Inflammatory macrophage (primary cell): ENCODE results near the gene FRS2.
"Not testable (repeated sequence)": the region's sequence is repeated elsewhere in the genome, so short reads cannot be mapped to it uniquely, and the experiment has no call there.

Experiments
- DNase-seq, 2 donors: peaks; one replicate each; pipeline ENCODE4 v3.0.0-alpha.2; 2020 to 2022

The FRS2 gene

DNA sequence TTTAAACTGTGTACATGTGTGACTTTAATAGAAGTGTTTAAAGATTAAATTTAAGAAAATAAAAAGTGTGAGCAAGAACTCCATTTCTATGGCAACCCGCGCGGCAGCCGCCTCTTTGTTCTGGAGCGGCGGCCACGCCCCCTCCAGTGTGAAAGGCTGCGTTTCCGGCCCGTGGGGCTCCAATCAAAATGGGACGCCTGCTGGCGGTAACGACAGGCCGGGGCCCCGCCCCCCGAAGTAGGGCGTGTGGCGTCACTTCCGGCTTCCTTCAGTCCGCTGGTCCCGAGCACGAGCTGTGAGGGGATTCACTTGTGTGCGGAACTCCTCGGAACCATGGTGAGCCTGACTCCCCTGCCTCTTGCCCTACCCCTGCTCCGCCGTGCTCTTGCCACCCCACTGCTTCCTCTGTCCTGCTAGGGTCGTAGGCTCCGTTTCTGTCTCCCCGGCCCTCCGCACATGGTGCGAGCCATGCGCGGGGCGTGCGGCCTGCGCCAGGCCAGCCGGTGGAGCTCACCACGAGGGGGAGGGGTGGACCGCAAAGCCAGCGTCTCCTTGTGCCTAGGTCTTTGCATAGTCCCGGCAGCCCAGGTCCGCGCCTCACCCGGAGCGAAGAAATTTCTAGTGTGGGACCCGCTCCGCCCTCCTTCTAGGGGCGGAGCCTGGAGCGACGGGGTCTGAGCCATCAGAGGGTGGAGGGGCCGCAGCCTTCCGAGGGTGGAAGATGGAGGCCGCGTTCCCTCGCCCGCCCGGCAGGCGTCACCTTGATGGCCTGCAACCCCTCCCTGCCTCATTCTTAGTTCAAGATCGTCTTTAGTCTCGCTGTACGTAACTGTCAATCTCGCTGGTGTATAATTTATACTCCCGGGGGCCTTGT is 115.2 kb downstream of the FRS2 start, which contains the start of gene CCT2:
TSS of gene CCT2 (plus strand) at position 271 of the 874 bp plus-strand sequence. CDS start at position 334, 63 bp downstream.
- peak; percentile 96 to 97 for DNase-seq

DNA sequence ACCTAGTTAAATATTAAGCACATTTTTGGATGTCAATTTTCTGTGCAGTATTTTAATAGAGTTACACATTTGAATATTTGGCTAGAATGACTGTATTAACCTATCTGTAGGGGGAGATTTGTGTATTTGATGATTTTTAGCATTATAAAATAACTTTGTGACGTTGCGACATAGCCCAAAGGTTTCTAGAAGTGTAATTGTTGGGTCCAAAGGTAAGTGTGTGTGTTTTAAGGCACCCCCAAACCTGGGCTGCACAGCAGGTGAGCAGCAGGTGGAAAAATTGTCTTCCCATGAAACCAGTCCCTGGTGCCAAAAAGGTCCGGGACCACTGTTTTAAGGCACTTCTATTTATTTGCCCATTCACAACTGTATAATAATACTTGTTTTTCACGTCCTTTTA is 118.3 kb downstream of the FRS2 start:
- DNase-seq: no peak

DNA sequence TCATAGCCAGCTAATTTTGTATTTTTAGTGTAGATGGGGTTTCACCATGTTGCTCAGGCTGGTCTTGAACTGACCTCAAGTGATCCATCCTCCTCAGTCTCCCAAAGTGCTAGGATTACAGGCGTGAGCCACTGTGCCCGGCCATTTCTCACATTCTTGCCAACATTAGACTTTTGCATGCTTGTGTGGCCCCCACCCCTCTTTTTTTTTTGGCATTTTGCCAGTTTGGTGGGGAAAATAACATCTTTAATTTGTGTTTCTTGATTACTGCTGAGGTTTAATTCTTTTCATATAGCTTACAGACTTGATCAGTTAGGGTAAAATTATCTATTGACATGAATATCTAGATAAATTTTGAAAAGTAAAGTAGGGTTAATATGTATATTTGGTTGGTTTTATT is 118.9 kb downstream of the FRS2 start:
- DNase-seq: no peak

DNA sequence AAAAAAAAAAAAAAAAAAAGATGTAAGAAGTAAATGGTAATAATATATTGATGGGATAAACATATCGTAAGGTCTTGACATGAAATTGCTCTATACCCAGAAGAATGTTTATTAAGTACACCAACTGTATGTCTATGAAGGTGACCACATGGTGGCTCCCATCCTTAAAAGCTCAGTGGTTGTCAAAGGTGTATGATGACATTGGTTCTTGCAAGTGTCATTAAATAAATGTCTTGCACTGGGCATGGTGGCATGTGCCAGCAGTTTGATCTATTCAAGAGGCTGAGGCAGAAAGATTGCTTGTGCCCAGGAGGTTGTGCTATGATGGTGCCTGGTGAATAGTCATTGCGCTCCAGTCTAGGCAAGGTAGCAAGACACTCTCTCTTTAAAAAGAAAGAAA is 125.5 kb downstream of the FRS2 start:
- no peak for DNase-seq

DNA sequence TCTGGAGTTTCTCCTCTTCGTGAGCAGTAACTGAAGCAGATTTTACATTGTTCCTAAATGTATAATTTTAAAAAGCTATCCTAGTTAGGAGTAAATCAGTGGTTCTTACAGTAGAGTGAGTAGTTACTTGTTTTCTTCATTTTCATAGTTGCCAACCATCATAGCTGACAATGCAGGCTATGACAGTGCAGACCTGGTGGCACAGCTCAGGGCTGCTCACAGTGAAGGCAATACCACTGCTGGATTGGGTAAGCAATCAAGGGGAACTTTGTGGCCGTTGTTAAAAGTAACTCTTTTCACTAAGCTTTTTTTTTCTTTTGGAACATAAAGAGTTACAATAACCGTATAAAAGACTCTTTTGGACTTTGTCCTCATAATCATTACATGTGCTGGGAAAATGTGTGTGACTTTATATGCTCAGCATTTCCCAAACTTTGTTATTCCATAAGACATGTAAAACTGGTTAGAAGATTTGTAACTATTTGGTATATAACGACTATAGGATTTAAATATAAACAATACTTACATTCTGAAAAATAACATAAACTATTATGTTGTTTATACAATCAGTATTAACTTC is 128.1 kb downstream of the FRS2 start:
- no peak for DNase-seq

DNA sequence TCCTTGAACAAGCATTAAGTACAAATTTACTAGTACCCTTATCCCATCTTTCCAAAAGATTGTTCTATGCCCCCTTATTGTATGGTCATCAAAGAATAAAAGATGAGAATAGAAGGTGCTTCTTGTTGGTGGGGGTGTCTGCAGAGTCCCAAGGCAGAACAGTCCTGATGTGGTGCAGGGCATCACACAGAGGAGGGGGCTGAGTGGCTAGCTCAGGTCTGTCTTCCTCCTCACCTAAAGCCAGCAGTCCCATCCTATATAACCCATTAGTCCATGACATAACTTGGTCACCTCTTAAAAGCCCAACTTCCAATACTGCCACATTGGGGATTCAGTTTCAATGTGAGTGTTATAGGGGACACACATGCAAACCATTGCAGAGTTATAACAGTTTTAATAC is 130.6 kb downstream of the FRS2 start:
- no peak for DNase-seq

DNA sequence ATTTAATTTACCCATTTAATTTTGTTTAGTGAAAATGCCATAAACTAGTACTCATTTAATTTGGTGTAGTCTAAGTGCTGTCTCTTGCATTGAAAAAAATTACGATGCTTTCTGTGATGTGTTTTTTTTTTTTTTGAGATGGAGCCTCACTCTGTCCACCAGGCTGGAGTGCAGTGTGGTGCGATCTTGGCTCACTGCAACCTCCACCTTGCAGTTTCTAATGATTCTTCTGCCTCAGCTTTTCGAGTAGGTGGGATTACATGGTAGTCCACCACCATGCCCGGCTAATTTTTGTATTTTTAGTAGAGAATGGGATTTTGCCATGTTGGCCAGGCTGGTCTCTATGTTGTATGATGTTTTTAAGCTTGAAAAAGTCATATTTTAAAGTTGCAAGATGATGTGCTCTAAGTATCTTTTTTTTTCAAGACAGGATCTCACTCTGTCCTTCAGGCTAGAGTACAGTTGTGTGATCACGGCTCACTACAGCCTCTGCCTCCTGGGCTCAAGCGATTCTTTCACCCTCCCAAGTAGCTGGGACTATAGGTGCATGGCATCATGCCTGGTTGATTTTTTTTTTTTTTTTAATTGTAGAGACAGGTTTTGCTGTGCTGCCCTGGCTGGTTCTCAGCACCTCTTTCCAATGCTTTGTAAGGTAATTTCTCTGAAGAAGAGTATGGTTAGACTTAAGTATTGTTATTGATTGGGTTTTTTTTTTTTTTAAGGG is 131.9 kb downstream of the FRS2 start:
- no peak for DNase-seq

DNA sequence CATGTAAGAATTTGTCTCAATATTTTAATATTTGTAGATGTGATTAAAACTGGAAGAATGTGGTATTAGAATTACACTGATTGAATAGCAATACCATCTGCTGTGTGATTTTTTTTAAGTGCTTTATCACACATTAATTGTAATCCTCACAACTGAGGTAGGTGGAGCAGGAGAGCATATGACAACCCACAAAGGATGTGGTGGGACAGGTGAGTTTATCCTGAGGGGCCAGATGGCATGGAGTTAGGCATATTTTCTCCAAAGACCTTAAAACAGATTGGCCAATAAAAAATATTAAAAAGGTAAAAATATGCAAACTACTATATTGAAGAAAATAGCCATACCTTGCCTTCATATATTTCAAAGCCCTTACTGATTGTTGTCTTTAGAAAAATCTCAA is 132.8 kb downstream of the FRS2 start:
- DNase-seq: no peak

DNA sequence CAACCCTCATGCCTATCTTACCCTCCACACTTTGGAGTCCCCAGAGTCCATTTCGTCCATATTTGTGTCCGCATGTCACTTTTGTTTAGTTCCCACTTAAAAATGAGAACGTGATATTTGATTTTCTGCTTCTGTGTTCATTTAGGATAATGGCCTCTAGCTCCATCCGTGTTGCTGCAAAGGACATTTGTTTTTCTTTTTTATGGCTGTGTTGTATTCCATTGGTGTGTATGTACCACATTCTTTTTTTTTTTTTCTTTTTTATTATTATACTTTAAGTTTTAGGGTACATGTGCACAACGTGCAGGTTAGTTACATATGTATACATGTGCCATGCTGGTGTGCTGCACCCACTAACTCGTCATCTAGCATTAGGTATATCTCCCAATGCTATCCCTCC is 133.4 kb downstream of the FRS2 start:
- not testable (repeated sequence) for DNase-seq

DNA sequence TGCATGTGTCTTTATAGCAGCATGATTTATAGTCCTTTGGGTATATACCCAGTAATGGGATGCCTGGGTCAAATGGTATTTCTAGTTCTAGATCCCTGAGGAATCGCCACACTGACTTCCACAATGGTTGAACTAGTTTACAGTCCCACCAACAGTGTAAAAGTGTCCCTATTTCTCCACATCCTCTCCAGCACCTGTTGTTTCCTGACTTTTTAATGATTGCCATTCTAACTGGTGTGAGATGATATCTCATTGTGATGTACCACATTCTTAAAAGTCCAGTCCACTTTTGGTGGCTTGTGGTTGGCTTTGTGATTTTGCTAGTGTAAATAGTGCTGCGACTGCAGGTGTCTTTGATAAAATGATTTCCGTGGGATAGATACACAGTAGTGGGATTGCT is 134.1 kb downstream of the FRS2 start:
- DNase-seq: not testable (repeated sequence)

DNA sequence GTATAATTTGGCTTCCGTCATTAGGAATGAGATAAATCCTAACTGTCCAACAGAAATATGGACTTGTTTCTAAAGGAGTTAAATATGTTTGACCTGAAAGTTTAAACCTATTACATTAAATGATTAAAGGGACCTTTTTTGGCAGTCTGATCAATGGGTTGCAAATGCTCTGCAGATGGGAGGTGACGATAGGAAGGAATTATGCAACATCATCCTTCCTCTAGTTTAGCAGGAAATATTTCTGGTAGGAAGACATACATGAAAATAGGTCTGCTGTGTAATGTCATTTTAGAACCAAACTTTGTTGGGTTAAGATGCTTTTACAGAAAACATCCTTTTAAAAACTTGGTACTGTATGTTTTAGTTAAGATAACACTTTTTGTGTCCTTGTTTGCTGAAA is 137.9 kb downstream of the FRS2 start:
- no peak for DNase-seq

DNA sequence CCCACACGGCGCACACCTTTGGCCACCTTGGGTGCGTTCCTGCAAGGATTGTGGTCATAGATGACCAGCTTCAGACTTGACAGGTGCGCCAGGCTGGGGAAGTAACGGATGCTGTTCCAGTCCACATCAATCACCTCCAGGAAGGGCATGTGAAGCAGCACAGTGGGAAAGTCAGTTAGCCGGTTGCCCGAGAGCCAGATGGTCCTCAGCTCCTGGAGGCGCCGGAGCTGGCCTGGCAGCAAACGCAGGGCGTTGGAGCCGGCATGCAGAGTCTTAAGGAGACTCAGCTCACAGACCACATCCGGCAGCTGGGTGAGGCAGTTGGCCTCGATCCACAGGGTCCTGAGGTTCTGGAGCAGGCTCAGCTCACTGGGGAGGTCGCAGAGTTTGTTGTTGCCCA is 139.9 kb downstream of the FRS2 start:
- DNase-seq: no peak

DNA sequence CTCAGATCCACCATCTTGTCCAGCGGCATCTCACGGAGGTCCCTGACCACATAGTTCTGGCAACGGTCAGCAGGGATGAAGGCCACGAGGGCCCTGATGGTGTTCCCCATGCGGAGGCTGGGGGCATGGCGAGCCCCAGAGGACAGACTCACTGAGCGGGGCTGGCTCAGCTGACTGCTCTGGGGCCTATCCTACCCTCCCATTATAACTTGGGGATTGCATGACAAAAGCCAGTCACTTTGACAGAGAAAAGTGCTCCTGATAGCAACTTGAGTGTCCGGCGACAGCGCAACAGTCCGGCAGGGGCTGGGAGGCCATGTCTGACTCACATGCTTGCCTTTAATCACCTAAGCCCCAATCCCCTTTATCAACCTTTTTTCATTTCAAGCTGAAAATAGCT is 140.5 kb downstream of the FRS2 start, which contains the start of gene LRRC10:
TSS of gene LRRC10 (minus strand) at position 179 of the 400 bp plus-strand sequence. CDS start at position 110, 69 bp downstream.
- no peak for DNase-seq

DNA sequence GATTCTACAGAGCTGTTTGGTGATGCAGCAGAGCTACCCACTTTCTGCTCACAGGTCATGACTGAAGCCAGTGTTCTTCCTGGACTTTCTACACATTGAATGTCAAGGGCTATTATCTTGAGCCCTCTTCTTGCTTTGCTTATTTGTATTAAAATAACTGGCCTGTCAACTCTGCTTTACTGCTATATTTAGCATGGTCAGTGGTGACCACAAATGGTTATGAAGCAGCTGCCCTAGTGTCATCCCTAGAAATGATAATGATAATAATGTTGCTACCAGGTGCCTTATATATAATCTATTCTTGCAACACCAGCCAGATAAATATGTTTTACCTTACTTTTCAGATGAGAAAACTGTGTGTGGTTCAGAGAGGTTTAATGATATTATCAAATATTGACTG is 143.2 kb downstream of the FRS2 start:
- no peak for DNase-seq

DNA sequence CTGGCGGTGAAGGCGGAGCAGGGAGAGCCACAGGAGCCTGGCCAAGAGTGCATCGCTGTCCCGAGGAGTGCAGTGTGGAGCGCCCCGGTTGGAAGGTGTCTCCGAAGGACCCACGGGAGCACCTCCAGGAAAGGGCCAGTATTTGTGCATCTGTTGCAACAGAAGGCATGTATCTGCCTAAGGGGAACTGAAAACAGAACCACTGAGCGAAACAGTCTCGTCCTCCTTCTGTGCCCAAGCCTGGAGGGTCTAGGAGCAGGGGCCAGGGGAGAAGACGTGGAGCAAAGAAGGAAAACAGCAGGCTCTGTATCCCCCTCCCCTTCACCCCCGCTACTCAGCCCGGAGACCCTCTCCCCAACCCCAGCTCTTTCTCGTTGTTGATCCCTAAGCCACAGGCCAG is 145.8 kb downstream of the FRS2 start:
- peak in 1 of 2 donors; percentile 6 for DNase-seq

DNA sequence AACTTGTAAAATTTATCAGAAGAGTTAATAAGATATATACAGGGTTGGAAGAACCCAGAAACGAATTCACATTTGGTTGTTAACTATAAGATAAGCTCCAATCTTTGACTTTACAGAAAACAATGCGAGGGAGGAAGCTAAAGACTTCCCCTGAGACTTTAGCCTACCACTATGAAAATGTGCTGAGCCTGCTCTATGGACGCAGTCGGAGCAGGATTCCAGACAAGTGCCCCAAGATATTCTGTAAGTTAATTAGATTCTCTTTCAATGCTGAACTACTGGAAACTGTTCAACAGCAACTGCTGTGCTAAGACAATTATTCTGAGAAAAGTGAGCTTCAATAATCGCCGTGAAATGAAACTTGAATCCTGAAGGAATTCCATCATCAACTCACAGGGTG is 148.9 kb downstream of the FRS2 start:
- no peak for DNase-seq

DNA sequence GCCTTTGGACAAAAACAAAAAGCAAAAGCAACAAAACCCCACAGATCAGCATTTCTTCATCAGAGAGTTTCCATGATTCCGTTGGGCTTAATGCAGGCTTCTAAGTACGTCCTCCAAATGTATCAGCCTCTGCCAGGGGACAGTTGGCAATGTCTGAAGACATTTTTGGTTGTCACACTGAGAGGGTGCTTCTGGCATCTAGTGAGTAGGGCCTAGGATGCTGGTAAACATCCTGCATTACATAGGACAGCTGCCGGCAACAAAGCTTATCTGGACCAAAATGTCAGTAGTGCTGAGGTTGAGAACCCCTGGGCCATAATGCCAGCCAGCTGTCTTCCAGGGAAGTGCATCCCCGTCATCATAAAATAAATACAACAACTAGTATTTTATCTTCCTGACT is 149.9 kb downstream of the FRS2 start:
- DNase-seq: no peak

DNA sequence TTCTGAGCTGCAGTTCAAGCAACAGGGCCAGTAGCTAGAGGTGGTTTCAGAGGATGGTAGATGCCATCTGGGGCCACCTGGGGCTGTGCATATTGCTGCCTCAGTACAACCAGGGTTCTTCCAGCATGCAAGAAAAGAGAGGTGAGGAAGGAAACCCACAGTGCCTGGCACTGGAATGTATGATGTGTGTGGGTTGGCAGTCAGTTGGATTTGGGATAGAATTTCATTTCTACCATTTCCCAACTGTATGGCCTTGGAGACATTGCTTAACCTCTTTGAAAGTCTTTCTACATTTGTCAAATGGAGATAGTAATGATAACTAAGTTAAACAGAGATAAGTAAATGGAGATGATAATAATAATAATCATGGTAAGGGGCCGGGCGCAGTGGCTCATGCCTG is 150.7 kb downstream of the FRS2 start:
- no peak for DNase-seq

DNA sequence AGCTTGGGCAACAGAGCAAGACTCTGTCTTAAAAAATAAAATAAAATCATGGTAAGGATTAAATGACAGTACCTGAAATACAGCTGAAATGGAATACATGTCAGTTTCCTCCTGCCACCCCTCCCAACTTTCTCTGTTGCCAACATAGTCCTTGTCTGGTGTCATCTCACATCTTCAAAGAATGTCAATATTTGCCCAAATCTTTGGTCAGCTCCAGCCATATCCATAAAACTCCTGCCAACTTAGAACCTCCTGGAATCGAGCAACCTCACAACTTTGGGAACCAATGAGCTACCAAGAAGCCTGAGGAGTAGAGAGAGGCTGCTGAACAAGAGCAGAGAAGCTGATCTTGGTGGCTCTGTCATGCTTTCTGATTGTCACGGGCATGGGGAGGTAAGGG is 151.4 kb downstream of the FRS2 start:
- DNase-seq: no peak

DNA sequence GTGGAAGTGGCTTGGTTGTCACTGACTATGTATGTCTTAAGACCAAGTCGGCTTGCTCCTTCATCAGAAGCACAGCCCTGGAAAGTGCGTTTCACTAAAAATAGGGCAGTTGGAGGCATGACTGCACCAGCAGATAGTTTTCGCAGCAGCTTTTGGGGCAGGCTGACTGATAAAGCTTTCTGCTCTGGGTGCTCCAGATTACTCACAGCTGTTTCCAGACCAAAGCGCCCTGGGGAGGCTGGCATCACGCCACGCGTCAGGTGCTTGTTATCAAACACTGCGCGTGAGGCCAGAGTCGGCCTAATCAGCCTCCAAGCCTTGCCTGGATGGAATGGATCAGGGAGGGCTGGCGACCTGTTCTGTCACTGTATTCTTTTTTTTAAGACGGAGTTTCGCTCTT is 153.8 kb downstream of the FRS2 start:
- DNase-seq: no peak

DNA sequence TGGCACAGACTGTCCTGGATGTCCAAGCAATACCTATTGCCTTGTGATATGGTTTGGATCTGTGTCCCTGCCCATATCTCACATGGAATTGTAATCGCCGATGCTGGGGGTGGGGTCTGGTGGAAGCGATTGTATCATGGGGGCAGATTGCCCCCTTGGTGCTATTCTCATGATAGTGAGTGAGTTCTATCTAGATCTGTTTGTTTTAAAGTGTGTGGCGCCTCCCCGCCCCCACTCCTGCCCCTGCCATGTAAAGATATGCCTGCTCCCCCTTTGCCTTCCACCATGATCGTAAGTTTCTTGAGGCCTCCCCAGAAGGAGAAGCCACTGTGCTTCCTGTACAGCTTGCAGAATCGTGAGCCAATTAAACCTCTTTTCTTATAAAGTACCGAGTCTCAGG is 157.3 kb downstream of the FRS2 start:
- DNase-seq: no peak
